ENCODE results near the gene CENPO.

The CENPO gene

DNA sequence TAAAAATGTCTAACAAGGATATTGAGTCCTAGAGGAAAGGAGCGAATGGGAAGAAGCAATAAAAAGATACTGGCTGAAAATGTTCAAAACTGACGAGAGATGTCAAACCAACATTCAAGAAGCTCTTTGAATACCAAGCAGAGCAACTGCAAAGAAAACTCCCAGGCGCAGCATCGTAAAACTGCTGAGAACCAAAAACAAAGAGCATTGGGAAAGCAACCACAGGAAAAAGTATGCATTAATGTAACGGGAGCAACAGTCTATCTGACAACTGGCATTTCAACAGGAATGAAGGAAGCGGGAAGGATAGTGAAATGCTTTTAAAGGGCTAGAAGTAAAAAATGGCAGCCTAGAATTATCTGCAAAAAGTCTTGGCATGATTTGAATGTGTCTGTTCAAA is 73.7 kb downstream of the CENPO start:
- no peak for DNase-seq

DNA sequence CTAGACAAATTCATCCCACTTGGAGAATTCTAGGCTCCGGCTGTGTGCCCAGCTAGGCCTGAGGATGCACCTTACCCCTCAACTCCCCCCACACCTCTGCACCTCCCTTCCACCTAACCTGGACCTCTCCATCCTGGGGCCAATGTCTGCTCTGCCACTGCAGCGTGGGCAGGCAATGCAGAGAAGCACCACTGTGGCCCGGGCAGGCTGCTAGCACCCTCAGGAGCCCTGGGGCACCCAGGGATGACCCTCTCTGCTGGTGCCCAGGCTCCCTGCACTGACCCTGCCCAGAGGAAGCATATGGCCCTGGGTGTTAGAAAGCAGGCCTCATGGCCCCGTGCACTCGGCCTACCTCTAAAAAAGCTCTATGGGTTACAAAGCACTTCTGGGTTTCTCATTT is 77.2 kb downstream of the CENPO start:
- no peak for DNase-seq

- no peak for DNase-seq
Observed at GRCh38 chr2:24870891-24871705, 77.9 kb downstream of the CENPO start.

- DNase-seq = no peak
Observed at GRCh38 chr2:24871852-24872333, 78.7 kb downstream of the CENPO start.
